Loucy (cell line): ENCODE results near the gene IGF2.

ENCODE experiments used
- CTCF ChIP-seq: fragments of 200-600 bp; sonication (generic); conservative IDR thresholded peaks from 2 replicates; pipeline ENCODE4 v1.5.1; 2014; ENCODE audit warnings: mild to moderate bottlenecking, antibody characterized with exemption, low read length
- EZH2phosphoT487 ChIP-seq: fragments of 200-600 bp; IDR thresholded peaks from 2 replicates; pipeline ENCODE4 v1.6.1; 2018; ENCODE audit warnings: antibody characterized with exemption, mild to moderate bottlenecking, moderate library complexity, borderline replicate concordance

GRCh38 chr11:2110521-2110920 lies 28.7 kb downstream of the IGF2 start:
- TF ChIP-seq CTCF (no peak), EZH2phosphoT487 (no peak)
